ENCODE results near the gene CAPN15.

DNA sequence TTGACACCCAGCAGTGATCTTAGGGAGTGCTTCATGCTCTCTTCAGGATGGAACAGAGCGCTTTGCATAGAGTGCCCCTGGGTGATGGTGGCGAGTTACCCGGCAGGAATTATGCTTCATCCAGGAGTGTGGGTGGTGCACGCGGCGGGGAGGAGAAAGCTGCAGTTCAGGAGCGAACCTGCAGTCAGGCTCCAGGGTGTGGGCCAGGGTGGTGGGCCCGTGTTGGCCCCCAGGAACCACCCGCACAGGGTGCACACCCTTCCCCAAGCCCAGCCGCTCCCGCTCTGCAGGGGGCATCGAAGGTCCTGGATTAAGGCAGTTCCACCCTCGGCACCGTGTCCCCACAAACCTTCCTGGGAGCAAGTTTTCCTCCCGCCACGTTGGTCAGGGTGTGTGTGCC lies 66.3 kb downstream of the CAPN15 start:
- TF ChIP-seq, protein P1, sequence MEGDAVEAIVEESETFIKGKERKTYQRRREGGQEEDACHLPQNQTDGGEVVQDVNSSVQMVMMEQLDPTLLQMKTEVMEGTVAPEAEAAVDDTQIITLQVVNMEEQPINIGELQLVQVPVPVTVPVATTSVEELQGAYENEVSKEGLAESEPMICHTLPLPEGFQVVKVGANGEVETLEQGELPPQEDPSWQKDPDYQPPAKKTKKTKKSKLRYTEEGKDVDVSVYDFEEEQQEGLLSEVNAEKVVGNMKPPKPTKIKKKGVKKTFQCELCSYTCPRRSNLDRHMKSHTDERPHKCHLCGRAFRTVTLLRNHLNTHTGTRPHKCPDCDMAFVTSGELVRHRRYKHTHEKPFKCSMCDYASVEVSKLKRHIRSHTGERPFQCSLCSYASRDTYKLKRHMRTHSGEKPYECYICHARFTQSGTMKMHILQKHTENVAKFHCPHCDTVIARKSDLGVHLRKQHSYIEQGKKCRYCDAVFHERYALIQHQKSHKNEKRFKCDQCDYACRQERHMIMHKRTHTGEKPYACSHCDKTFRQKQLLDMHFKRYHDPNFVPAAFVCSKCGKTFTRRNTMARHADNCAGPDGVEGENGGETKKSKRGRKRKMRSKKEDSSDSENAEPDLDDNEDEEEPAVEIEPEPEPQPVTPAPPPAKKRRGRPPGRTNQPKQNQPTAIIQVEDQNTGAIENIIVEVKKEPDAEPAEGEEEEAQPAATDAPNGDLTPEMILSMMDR (IDR thresholded peaks at IDR 0.05 in 8 of 11, conservative IDR thresholded peaks at IDR 0.05 in 3 of 11): no peak
- TF ChIP-seq POLR2A (IDR thresholded peaks at IDR 0.05) (no peak), POLR2AphosphoS5 (IDR thresholded peaks at IDR 0.05) (no peak)

Data from spleen (tissue), 7 donors.